Activated T-cell treated with anti-CD3 and anti-CD28 coated beads, Interleukin-2, amount 50 U/mL, for 4 hours (primary cell): ENCODE results near the gene SLC6A8. TPM values are rescaled to one million over a fixed set of nuclear protein-coding genes. Genes with fewer than 3 reads are reported as not detected.
A peak's percentile ranks its signal among the peaks of the same experiment; 100 is the strongest.
"Not testable (repeated sequence)": the region's sequence is repeated elsewhere in the genome, so short reads cannot be mapped to it uniquely, and the experiment has no call there.

Source experiments
- ATAC-seq, 2 donors: fragments of 200-7000 bp; cut with Tn5 transposase; one replicate each; pipeline ENCODE4 v1.10.0; 2021
- DNase-seq: peaks from one replicate; pipeline ENCODE4 v3.0.0-alpha.2; 2020
- H3K27me3 Mint-ChIP-seq: one replicate; pipeline ENCODE4 v1.8.0; 2021; ENCODE audit warnings: low read depth, mixed read lengths
- H3K36me3 Mint-ChIP-seq: one replicate; pipeline ENCODE4 v1.8.0; 2022; ENCODE audit warnings: mixed read lengths; ENCODE audit not compliant: insufficient read depth
- H3K4me1 Mint-ChIP-seq: one replicate; pipeline ENCODE4 v1.8.0; 2021; ENCODE audit warnings: low read depth, mixed read lengths
- H3K4me3 Mint-ChIP-seq: one replicate; pipeline ENCODE4 v1.8.0; 2021; ENCODE audit warnings: mild to moderate bottlenecking, moderate library complexity, mixed read lengths
- H3K9me3 Mint-ChIP-seq: one replicate; pipeline ENCODE4 v1.8.0; 2021; ENCODE audit warnings: mixed read lengths
- total RNA-seq, 3 donors: library from RNA; stranded (reverse); gene quantifications; one replicate each; pipeline ENCODE4 v1.2.1, GENCODE V29; 2021

The SLC6A8 gene
- total RNA-seq, 3 donors from 2014 or later: 1.1 to 1.9 (median 1.6) TPM

GRCh38 chrX:153674219-153674851 lies 13.4 kb upstream of the SLC6A8 start:
- Mint-ChIP-seq H3K4me1 (peaks cover 4% of the 10 kb centered on the region), H3K4me3 (peak overlapping the region; percentile 37), H3K27me3 (peaks cover 22% of the 10 kb centered on the region), H3K36me3 (no peaks in the 10 kb centered on the region), H3K9me3 (no peaks in the 10 kb centered on the region)
- ATAC-seq: no peak
- DNase-seq: no peak

GRCh38 chrX:153681175-153681574 lies 6.6 kb upstream of the SLC6A8 start:
- H3K4me3 Mint-ChIP-seq: no peak overlapping the region
- H3K36me3 Mint-ChIP-seq: no peaks in the 10 kb centered on the region
- ATAC-seq (no peak), DNase-seq (no peak)
- H3K9me3 Mint-ChIP-seq: no peaks in the 10 kb centered on the region
- no peaks in the 10 kb centered on the region for H3K4me1 Mint-ChIP-seq
- H3K27me3 Mint-ChIP-seq: peaks cover 5% of the 10 kb centered on the region

GRCh38 chrX:153683486-153683885 lies 4.2 kb upstream of the SLC6A8 start:
- DNase-seq, ATAC-seq: not testable (repeated sequence)

GRCh38 chrX:153684467-153685155 lies 3.1 kb upstream of the SLC6A8 start:
- Mint-ChIP-seq H3K36me3 (no peaks in the 10 kb centered on the region), H3K4me3 (no peak overlapping the region), H3K27me3 (peaks cover 8% of the 10 kb centered on the region), H3K9me3 (no peaks in the 10 kb centered on the region), H3K4me1 (no peaks in the 10 kb centered on the region)
- no peak for DNase-seq
- ATAC-seq: no peak

More at GRCh38 chrX:153683486-153683885, 4.2 kb upstream of the SLC6A8 start:
- not testable (repeated sequence) for H3K9me3 Mint-ChIP-seq, H3K4me1 Mint-ChIP-seq, H3K27me3 Mint-ChIP-seq, H3K4me3 Mint-ChIP-seq, H3K36me3 Mint-ChIP-seq

GRCh38 chrX:153685156-153685536 lies 2.6 kb upstream of the SLC6A8 start:
- DNase-seq (peak; percentile 2), ATAC-seq (no peak)
- Mint-ChIP-seq H3K36me3 (no peaks in the 10 kb centered on the region), H3K4me3 (no peak overlapping the region), H3K27me3 (peaks cover 8% of the 10 kb centered on the region), H3K9me3 (no peaks in the 10 kb centered on the region), H3K4me1 (no peaks in the 10 kb centered on the region)

GRCh38 chrX:153685751-153686696 lies 1.7 kb upstream of the SLC6A8 start:
- no peaks in the 10 kb centered on the region for H3K4me1 Mint-ChIP-seq
- no peak for DNase-seq
- peaks cover 8% of the 10 kb centered on the region for H3K27me3 Mint-ChIP-seq
- H3K4me3 Mint-ChIP-seq: peak overlapping the region; percentile 33
- ATAC-seq: no peak
- no peaks in the 10 kb centered on the region for H3K9me3 Mint-ChIP-seq
- no peaks in the 10 kb centered on the region for H3K36me3 Mint-ChIP-seq

GRCh38 chrX:153686711-153687110 lies 1.0 kb upstream of the SLC6A8 start:
- Mint-ChIP-seq H3K4me1 (no peaks in the 10 kb centered on the region), H3K36me3 (no peaks in the 10 kb centered on the region), H3K9me3 (no peaks in the 10 kb centered on the region), H3K4me3 (peak overlapping the region; percentile 33), H3K27me3 (peaks cover 8% of the 10 kb centered on the region)
- no peak for DNase-seq
- no peak for ATAC-seq

- no peaks in the 10 kb centered on the region for H3K4me1 Mint-ChIP-seq
- peaks cover 8% of the 10 kb centered on the region for H3K27me3 Mint-ChIP-seq
- H3K4me3 Mint-ChIP-seq: no peak overlapping the region
- no peaks in the 10 kb centered on the region for H3K36me3 Mint-ChIP-seq
- no peaks in the 10 kb centered on the region for H3K9me3 Mint-ChIP-seq
- DNase-seq: no peak
- ATAC-seq: peak; percentile 19 to 22
Measured at GRCh38 chrX:153688071-153688470, 345 bp downstream of the SLC6A8 start.

- Mint-ChIP-seq H3K4me3 (no peak overlapping the region), H3K27me3 (peaks cover 8% of the 10 kb centered on the region), H3K4me1 (no peaks in the 10 kb centered on the region), H3K9me3 (no peaks in the 10 kb centered on the region), H3K36me3 (no peaks in the 10 kb centered on the region)
- DNase-seq: no peak
- no peak for ATAC-seq
Measured at GRCh38 chrX:153688506-153688905, 780 bp downstream of the SLC6A8 start.

GRCh38 chrX:153688911-153689590 lies 1.3 kb downstream of the SLC6A8 start:
- peaks cover 8% of the 10 kb centered on the region for H3K27me3 Mint-ChIP-seq
- ATAC-seq (no peak), DNase-seq (no peak)
- no peaks in the 10 kb centered on the region for H3K9me3 Mint-ChIP-seq
- no peaks in the 10 kb centered on the region for H3K4me1 Mint-ChIP-seq
- H3K36me3 Mint-ChIP-seq: no peaks in the 10 kb centered on the region
- H3K4me3 Mint-ChIP-seq: no peak overlapping the region

- no peaks in the 10 kb centered on the region for H3K4me1 Mint-ChIP-seq
- H3K27me3 Mint-ChIP-seq: peaks cover 8% of the 10 kb centered on the region
- H3K4me3 Mint-ChIP-seq: peak overlapping the region; percentile 16
- no peaks in the 10 kb centered on the region for H3K36me3 Mint-ChIP-seq
- DNase-seq (no peak), ATAC-seq (no peak)
- no peaks in the 10 kb centered on the region for H3K9me3 Mint-ChIP-seq
Measured at GRCh38 chrX:153689654-153690465, 2.1 kb downstream of the SLC6A8 start.

GRCh38 chrX:153690466-153690865 lies 2.7 kb downstream of the SLC6A8 start:
- Mint-ChIP-seq H3K9me3 (no peaks in the 10 kb centered on the region), H3K36me3 (no peaks in the 10 kb centered on the region), H3K4me1 (no peaks in the 10 kb centered on the region), H3K27me3 (peaks cover 8% of the 10 kb centered on the region), H3K4me3 (peak overlapping the region; percentile 16)
- ATAC-seq (no peak), DNase-seq (no peak)

GRCh38 chrX:153691032-153691827 lies 3.5 kb downstream of the SLC6A8 start:
- not testable (repeated sequence) for H3K9me3 Mint-ChIP-seq, H3K4me3 Mint-ChIP-seq

More at GRCh38 chrX:153691032-153691827, 3.5 kb downstream of the SLC6A8 start:
- not testable (repeated sequence) for H3K27me3 Mint-ChIP-seq, DNase-seq, ATAC-seq, H3K4me1 Mint-ChIP-seq, H3K36me3 Mint-ChIP-seq
